Right cardiac atrium (tissue), 5 donors: ENCODE data around the gene ASXL1. TPM values are rescaled to one million over a fixed set of nuclear protein-coding genes. Genes with fewer than 3 reads are reported as not detected.
"Not testable (repeated sequence)": the region's sequence is repeated elsewhere in the genome, so short reads cannot be mapped to it uniquely, and the experiment has no call there.

Experiments used
- ATAC-seq, 2 donors: fragments of 200-7000 bp; cut with Tn5 transposase; one replicate each; pipeline versions ENCODE4 v1.8.0 to v1.9.1; 2020; ENCODE audit warnings: moderate library complexity in 2 of 2, mild to moderate bottlenecking in 1 of 2
- DNase-seq, 3 donors: peaks; one replicate each; pipeline ENCODE4 v3.0.0-alpha.2; 2020
- H3K27ac ChIP-seq: one replicate; pipeline ENCODE4 v1.5.1; 2013; ENCODE audit warnings: mild to moderate bottlenecking, low read length, control low read depth, moderate library complexity
- H3K27me3 ChIP-seq: one replicate; pipeline ENCODE4 v1.6.1; 2013; ENCODE audit not compliant: control insufficient read depth, insufficient read depth
- H3K4me1 ChIP-seq: one replicate; pipeline ENCODE4 v1.6.1; 2013; ENCODE audit warnings: low read length; ENCODE audit not compliant: control insufficient read depth, insufficient read depth
- H3K4me3 ChIP-seq: one replicate; pipeline ENCODE4 v1.5.1; 2013; ENCODE audit warnings: low read length, control low read depth
- H3K9me3 ChIP-seq: one replicate; pipeline ENCODE4 v1.6.1; 2013; ENCODE audit warnings: low read length; ENCODE audit not compliant: control insufficient read depth
- WGBS: extraction: QIAGEN DNeasy Blood & Tissue Kit; methylation state at CpG from one replicate; pipeline ENCODE4 v1.1.7; 2013; 5-methylcytosine and 5-hydroxymethylcytosine counted together
- intact Hi-C, 4 donors: fragments of 100-400 bp; cut with DNase I; formaldehyde crosslinking; loops; one replicate each; pipeline versions ENCODE4 v1.11.0 to v1.14.0; 2022 to 2023
- polyA plus RNA-seq: library from polyadenylated mRNA; stranded (reverse); fragments of 200-250 nt; gene quantifications from one replicate; pipeline ENCODE4 v1.2.3, GENCODE V29; 2013
- total RNA-seq, 4 donors: library from RNA; stranded (reverse); fragmentation: NEBNext Ultra II Directional; extraction: Animal tissue kit (Norgen Biotek cat#: 25700); gene quantifications; one replicate each; pipeline ENCODE4 v1.2.1, GENCODE V29; 2021
- donor health status: healthy with polysubstance abuse.
- donor health status: DM: no; HTN: yes; CAD: no.
- donor health status: DM: no; HTN: no; CAD: no.
- donor health status: DM: no; HTN: yes; CAD: no; lungs with severe emphysema.
- donor health status: DM: yes; HTN: yes; CAD: no.

Gene ASXL1
- total and polyA plus RNA-seq, 5 donors = 19.1 to 51.3 (median 37.0) TPM

DNA sequence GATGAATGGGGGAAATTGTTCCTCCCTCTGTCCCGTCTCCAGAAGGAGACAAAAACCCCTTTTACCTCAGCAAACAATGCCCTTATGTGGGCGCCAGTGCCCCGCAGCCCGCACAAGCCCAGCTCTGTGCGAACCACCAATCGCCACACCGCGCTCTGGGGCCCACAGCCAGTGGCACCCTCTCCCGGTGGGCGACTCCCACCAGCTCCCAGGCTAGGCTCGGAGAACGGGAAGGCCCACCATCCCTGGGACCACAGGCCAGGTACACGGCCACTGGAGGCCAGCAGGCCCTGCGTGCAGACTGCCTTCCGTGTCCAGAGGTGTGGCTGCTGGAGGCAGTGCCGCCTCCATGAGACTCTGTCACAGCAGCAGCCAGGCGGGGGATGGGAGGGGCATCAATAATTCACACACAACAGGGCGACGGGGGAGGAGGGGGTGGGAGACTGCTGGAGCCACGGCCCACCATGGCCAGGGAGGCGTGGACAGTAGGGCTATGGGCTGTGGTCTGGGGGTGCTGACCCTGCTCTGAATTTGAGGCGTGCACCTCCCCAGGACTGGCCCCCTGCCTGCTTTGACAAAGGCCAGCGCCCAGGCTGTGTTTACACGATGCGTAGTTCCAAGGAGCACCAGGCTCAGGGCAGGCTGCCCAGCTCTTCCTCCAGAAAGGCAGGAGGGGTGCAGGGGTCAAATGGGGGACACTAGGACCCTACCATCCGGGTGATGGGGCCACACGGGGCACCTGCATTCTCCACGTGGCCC, 105.7 kb downstream of the ASXL1 start:
- peak in 1 of 2 donors; percentile 10 for ATAC-seq
- H3K27ac ChIP-seq = no peak overlapping the region
- H3K4me1 ChIP-seq = peaks cover 4% of the 10 kb centered on the region
- no peaks in the 10 kb centered on the region for H3K9me3 ChIP-seq
- peak; percentile 32 to 66 (median 65) for DNase-seq
- no peak overlapping the region for H3K4me3 ChIP-seq
- 69% methylated on average over 28 of the region's 28 CpGs for WGBS
- intact Hi-C loops = no loop called here
- no peaks in the 10 kb centered on the region for H3K27me3 ChIP-seq

DNA sequence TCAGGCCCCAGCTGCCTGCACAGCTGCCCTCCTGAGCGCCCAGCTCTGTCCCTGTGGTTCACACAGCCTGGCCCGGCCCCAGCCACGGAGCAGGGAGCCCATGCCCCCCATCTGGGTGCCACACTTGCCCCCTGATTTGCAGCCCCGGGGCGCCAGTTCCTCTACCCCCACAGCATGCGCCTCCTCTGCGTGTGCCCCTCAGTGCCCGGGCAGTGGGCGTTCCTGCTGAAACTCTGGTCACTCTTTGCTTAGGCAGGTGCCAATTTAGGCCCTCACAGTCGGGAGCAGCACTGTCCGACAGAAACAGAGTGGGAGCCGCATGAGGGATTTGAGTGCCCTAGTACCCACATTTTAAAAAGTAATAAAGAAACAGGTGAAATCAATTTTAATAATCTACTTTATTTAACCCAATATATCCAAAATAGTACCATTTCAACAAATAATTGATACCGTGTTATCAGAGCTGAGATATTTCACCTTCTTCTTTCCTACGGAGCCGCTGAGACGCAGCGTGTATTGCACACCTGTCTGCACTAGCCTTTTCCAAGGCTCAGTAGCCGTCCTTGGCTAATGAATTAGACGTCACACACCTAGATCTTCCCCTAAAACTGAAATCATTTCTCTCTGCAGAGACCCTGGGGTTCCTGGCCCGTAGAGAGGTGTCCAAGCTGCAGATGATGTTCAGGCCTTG, 106.4 kb downstream of the ASXL1 start:
- H3K4me3 ChIP-seq = no peak overlapping the region
- DNase-seq (peak in 1 of 3 donors; percentile 56), ATAC-seq (no peak)
- intact Hi-C loops = no loop called here
- no peaks in the 10 kb centered on the region for H3K27me3 ChIP-seq
- H3K27ac ChIP-seq = no peak overlapping the region
- H3K9me3 ChIP-seq = no peaks in the 10 kb centered on the region
- peaks cover 4% of the 10 kb centered on the region for H3K4me1 ChIP-seq
- WGBS = 91% methylated on average over 20 of the region's 20 CpGs

DNA sequence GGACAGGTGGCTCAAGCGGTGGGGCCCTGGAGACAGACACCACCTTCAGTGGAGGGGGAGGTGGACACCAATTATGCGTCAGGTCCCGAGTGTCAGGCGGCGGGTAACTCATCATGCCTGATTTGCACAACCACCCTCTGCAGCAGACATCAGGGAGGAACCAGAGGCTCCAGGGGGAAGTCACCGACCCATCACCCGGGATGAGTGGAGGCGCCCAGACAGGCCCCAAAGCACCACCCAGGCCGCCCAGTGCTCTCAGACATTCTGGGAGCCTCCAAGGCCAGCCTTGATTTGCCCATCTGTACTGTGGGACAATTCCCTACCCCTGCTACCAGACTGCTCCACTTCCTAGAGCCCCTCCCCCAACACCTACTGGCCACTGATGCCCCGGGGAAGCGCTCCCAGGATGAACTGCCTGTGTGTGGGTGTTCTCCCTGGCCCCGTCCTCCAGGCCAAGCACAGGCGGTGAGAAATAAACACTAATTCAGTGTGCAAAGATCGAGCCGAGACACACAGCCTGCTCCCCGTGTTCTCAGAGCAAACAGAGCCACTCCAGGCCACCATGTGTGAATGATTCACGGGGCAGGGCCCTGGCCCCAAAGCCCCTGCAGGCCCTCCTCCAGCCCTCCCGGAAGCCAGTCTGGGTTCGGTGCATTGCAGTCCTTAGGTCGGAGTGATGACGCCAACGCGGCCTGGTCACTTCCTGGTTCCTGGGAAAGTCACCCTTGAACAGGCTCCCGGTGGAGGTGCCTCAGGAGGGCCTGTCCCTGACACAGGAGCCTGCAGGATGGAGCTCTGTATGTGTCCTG, 107.2 kb downstream of the ASXL1 start:
- intact Hi-C loops = no loop called here
- H3K27ac ChIP-seq = peak overlapping the region; percentile 5
- peaks cover 5% of the 10 kb centered on the region for H3K4me1 ChIP-seq

DNA sequence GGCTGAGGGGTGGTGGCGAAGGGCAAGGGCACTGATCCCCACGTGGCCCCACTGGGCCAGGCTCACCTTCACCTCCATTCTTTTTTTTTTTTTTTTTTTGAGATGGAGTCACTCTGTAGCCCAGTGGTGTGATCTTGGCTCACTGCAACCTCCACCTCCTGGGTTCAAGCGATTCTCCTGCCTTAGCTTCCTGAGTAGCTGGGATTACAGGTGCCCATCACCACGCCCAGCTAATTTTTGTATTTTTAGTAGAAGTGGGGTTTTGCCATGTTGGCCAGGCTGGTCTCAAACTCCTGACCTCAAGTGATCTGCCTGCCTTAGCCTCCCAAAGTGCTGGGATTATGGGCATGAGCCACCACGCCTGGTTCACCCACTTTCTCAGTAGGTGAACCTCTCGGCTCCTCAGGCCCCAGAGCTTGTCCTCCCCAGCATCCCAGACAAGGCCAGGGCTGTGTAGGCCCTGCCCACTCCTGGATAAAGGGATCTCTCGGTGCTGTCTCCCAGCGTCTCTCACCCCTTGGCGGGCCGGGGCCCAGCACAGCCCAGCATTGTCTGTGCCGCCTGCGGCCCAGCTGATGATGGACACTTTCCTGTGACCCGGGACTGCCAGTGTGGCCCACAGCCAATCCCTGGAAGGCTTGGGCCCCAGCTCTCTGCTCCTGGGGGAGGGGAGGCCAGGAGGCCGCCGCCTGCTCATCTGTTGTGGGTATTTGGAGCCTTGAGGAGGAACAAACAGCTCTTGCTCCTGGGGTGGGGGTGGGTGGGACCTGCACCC, 108.0 kb downstream of the ASXL1 start:
- H3K27ac ChIP-seq = peak overlapping the region; percentile 5
- H3K27me3 ChIP-seq, H3K9me3 ChIP-seq, ATAC-seq, H3K4me3 ChIP-seq, H3K4me1 ChIP-seq, intact Hi-C loops: not testable (repeated sequence)
- WGBS = 67% methylated on average over 15 of the region's 15 CpGs
- DNase-seq = peak; percentile 33 to 70 (median 62)

More for the DNA sequence above, 107.2 kb downstream of the ASXL1 start:
- peak; percentile 83 to 87 (median 86) for DNase-seq
- WGBS = 64% methylated on average over 24 of the region's 24 CpGs
- ATAC-seq = peak; percentile 40 to 63
- H3K27me3 ChIP-seq = no peaks in the 10 kb centered on the region
- no peaks in the 10 kb centered on the region for H3K9me3 ChIP-seq
- H3K4me3 ChIP-seq = no peak overlapping the region

DNA sequence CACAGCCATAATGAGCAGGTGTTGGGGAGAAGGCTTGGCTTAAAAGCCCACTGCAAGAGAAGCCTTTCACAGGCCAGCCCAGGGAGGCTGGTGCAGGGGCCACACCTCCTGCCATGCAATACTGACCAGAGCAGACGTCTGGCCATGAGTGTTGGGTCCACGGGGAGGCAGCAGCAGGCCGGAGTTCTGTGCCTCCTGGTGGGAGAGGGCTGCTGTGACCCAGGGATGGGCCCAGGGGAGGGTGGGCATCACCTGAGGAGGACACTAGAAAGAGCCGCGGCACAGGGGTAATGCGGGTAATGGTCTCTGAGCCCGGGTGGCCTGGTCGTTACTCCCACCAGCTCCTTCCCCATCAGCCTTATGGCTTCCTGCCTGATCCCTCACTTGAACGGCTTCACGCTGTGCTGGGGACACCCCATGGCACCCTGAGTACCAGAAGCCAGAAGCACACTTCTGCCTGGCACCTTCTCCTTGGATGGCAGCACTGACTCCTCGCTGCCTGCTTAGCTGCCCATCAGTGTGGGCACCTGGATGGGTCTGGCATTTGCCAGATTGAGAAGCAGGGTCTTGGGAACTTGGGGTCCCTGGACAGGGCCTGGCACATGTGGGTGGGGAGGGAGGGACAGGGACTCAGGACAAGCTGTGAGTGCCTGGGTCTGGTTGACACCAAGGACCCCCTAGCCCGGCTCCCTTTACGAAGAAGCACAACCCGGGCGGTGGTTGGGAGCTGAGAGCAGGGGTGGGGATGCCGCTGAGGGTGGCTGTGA, 108.8 kb downstream of the ASXL1 start:
- ATAC-seq = no peak
- WGBS = 70% methylated on average over 16 of the region's 16 CpGs

DNA sequence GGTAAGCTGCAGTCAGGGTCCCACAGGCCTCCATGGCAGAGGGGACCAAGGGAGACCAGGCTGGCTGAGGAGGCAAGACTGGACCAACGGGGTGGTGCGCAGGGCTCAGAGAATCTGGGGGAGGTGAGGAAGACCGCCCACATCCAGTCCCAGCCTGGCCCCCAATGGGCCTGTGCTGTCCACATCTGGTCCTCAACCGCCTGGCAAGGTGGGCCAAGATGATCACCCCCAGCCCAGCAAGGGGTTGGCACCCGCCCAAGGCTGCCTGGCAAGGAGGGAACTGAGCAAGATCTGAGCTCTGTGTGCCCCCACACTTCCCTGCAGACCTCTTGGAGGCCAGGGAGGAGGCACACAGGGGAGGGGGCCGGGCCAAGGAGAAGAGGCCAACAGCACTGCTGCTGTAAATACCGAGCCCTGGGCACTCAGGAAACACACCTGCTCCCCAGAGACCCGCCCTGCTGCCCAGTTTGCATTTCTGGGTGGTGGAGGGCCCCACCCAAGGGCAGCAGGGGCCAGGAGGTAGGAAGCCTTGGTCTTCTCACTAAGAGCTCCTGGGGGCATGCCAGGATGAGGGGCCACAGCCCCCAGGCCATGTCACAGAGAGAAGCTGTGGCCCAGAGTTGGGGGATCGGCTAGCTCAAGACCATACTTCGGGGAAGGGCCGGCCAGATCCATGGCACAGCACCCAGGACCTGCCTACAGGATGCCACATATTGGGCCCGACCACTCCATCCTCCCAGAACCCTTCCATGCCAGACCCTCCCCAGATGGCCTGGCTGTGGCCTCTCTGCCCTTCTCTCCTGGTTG, 109.6 kb downstream of the ASXL1 start:
- ATAC-seq (no peak), DNase-seq (peak in 2 of 3 donors; percentile 66 to 68)
- Histone ChIP-seq H3K4me1 (peaks cover 9% of the 10 kb centered on the region), H3K4me3 (no peak overlapping the region), H3K27ac (no peak overlapping the region), H3K9me3 (no peaks in the 10 kb centered on the region), H3K27me3 (no peaks in the 10 kb centered on the region)
- 92% methylated on average over 12 of the region's 12 CpGs for WGBS
- intact Hi-C loops = no loop called here

More for the DNA sequence above, 108.8 kb downstream of the ASXL1 start:
- no peaks in the 10 kb centered on the region for H3K27me3 ChIP-seq
- DNase-seq = peak; percentile 18 to 53 (median 51)
- H3K27ac ChIP-seq = no peak overlapping the region
- H3K9me3 ChIP-seq = no peaks in the 10 kb centered on the region
- intact Hi-C loops = no loop called here
- H3K4me3 ChIP-seq = no peak overlapping the region
- peaks cover 9% of the 10 kb centered on the region for H3K4me1 ChIP-seq

DNA sequence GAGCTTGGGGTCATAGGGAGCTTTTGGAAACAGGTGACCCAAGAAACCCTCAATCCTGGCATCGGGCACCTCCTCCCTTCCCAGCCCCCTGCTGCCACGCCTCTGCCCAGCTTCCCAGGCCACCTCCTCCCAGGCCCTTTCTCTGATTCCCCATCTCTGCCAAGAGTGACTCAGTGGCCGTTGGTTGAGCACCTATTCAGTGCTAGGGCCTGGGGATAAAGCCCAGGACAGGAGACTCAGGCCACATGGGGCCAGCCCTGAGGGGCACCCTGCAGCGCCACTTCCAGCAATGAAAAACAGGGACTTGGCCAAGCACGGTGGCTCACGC, 110.1 kb downstream of the ASXL1 start:
- WGBS = 91% methylated on average over 6 of the region's 6 CpGs
- DNase-seq = peak in 1 of 3 donors; percentile 25
- intact Hi-C loops = no loop called here
- ATAC-seq = no peak
- H3K27me3 ChIP-seq = no peaks in the 10 kb centered on the region
- H3K9me3 ChIP-seq = no peaks in the 10 kb centered on the region
- H3K4me3 ChIP-seq = no peak overlapping the region
- no peak overlapping the region for H3K27ac ChIP-seq
- H3K4me1 ChIP-seq = peaks cover 7% of the 10 kb centered on the region

DNA sequence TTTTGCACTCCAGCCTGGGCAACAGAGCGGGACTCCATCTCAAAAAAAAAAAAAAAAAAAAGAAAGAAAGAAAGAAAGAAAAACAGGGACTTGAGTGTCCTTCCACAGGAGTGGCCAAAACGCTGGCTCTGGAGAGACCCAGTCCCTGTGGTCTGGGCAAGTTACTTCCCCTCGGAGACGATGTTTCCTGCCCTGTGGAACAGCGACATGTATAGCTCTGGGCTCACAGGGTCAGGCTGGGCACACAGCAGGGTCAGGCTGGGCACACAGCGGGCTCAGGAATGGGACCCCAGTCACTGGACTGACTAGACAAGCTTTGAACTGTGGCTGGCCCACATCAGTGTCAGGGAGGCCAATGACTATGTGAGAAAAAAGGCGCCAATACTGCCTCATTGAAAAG, 110.7 kb downstream of the ASXL1 start:
- no peaks in the 10 kb centered on the region for H3K9me3 ChIP-seq
- peak in 2 of 3 donors; percentile 24 to 43 for DNase-seq
- H3K4me3 ChIP-seq = no peak overlapping the region
- H3K4me1 ChIP-seq = peaks cover 7% of the 10 kb centered on the region
- WGBS = 74% methylated on average over 7 of the region's 7 CpGs
- intact Hi-C loops = no loop called here
- H3K27me3 ChIP-seq = no peaks in the 10 kb centered on the region
- no peak for ATAC-seq
- no peak overlapping the region for H3K27ac ChIP-seq

DNA sequence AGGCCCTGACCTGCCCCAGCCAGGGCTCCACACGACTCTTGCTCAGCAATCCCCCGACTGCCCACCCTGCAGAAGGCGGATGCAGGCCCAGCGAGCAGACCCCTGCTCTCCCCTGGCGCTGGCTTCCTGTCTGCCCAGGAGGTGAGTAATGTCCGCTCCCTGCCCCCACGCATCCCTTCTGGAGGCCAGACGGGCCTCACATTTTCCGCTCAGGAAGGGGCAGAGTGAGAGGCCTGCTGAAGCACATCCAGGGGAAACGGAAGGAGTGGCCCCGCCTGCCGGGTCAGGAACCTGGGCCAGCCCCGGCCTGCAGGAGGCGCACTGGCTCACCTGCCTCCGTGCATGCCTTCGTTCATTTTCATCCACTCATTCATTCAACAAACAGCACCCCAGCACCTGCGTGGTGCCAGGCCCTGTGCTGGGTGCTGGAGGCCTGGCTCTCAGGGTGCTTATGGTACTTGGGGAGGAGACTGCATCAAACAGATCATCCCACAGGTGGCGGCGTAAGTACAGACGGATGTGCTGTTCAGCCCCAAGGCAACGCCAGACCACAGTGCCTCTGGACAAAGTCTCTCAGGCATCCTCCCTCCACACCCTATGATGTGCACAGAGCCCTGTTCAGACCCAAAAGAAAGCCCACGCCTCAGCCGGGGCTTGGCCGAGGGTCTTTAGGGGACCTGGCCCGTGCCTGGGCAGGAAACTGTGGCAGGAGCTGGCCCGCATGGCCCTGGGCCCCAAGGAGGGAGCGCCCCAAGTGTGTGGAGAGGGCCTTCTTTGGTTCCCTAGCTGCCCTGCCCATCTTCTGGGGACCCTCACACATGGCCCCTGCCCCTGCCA, 112.1 kb downstream of the ASXL1 start:
- intact Hi-C loops = no loop called here
- H3K27ac ChIP-seq = peak overlapping the region; percentile 65
- DNase-seq (peak; percentile 85 to 90 (median 90)), ATAC-seq (peak; percentile 63 to 83)
- peaks cover 14% of the 10 kb centered on the region for H3K4me1 ChIP-seq
- WGBS = 61% methylated on average over 27 of the region's 27 CpGs
- no peak overlapping the region for H3K4me3 ChIP-seq
- H3K9me3 ChIP-seq = no peaks in the 10 kb centered on the region
- no peaks in the 10 kb centered on the region for H3K27me3 ChIP-seq
